Measurements from ENCODE around the gene SPATA24. TPM values are rescaled to one million over a fixed set of nuclear protein-coding genes. Genes with fewer than 3 reads are reported as not detected.

Gene SPATA24
- total RNA-seq, 1 donor: 3.9 TPM

- no peak overlapping the region for H3K4me3 ChIP-seq (ENCODE audit: low read depth, low read length)
- no peak for TF ChIP-seq CTCF (IDR thresholded peaks at IDR 0.05; ENCODE audit: insufficient read depth, low read depth, low read length)
- DNase-seq (ENCODE audit: low read depth): no peak
Measured at GRCh38 chr5:139395844-139396640, 7.8 kb downstream of the SPATA24 start.

- H3K4me3 ChIP-seq (ENCODE audit: low read depth, low read length): peak within 1 kb of the TSS; percentile 60
- DNase-seq (ENCODE audit: low read depth): no peak
- TF ChIP-seq CTCF (IDR thresholded peaks at IDR 0.05; ENCODE audit: insufficient read depth, low read depth, low read length): no peak
Measured at GRCh38 chr5:139394654-139395566, 9.0 kb downstream of the SPATA24 start, which contains the start of gene PROB1. Gene PROB1 (minus strand): TSS chr5:139395104. CDS start chr5:139395081, 23 bp downstream.

GRCh38 chr5:139394123-139394653, 9.7 kb downstream of the SPATA24 start:
- peak; percentile 63 for DNase-seq (ENCODE audit: low read depth)
- H3K4me3 ChIP-seq (ENCODE audit: low read depth, low read length): peak overlapping the region; percentile 60
- peak; percentile 53 for TF ChIP-seq CTCF (IDR thresholded peaks at IDR 0.05; ENCODE audit: insufficient read depth, low read depth, low read length)

GRCh38 chr5:139393497-139394122, 10.3 kb downstream of the SPATA24 start:
- no peak for TF ChIP-seq CTCF (IDR thresholded peaks at IDR 0.05; ENCODE audit: insufficient read depth, low read depth, low read length)
- DNase-seq (ENCODE audit: low read depth): no peak
- H3K4me3 ChIP-seq (ENCODE audit: low read depth, low read length): peak overlapping the region; percentile 60

- DNase-seq (ENCODE audit: low read depth): no peak
- peak overlapping the region; percentile 60 for H3K4me3 ChIP-seq (ENCODE audit: low read depth, low read length)
- peak; percentile 63 for TF ChIP-seq CTCF (IDR thresholded peaks at IDR 0.05; ENCODE audit: insufficient read depth, low read depth, low read length)
Measured at GRCh38 chr5:139392678-139393496, 11.0 kb downstream of the SPATA24 start.

- DNase-seq (ENCODE audit: low read depth): no peak
- no peak overlapping the region for H3K4me3 ChIP-seq (ENCODE audit: low read depth, low read length)
- TF ChIP-seq CTCF (IDR thresholded peaks at IDR 0.05; ENCODE audit: insufficient read depth, low read depth, low read length): no peak
Measured at GRCh38 chr5:139392324-139392677, 11.6 kb downstream of the SPATA24 start.

Measured in fibroblast of villous mesenchyme (primary cell).